ENCODE data around the gene TMOD1.

TMOD1 gene

GRCh38 chr9:97645720-97646119, 144.3 kb downstream of the TMOD1 start:
- ATAC-seq (ENCODE audit: insufficient read depth, low read depth) = no peak
- no peak overlapping the region for H3K9ac ChIP-seq (ENCODE audit: low read depth, low read length)
- peaks cover 32% of the 10 kb centered on the region for H3K79me2 ChIP-seq (ENCODE audit: insufficient read depth, low read length)
- TF ChIP-seq CTCF (IDR thresholded peaks at IDR 0.05; ENCODE audit: borderline replicate concordance, extremely low read depth, low read length, poor library complexity, severe bottlenecking) (no peak), EZH2 (IDR thresholded peaks at IDR 0.05; ENCODE audit: borderline replicate concordance, low read depth, low read length, severe bottlenecking) (no peak)
- DNase-seq = no peak
- H3K36me3 ChIP-seq (ENCODE audit: insufficient read depth, low read length) = peaks cover 87% of the 10 kb centered on the region
- no peak overlapping the region for H2AFZ ChIP-seq (ENCODE audit: low read depth, low read length)
- H3K4me1 ChIP-seq (ENCODE audit: insufficient read depth, low read length) = no peaks in the 10 kb centered on the region
- H4K20me1 ChIP-seq (ENCODE audit: insufficient read depth, low read length) = peaks cover 5% of the 10 kb centered on the region; the same call in 1 of the 2 replicates
- no peak overlapping the region for H3K4me2 ChIP-seq (ENCODE audit: insufficient read depth, low read length)
- H3K27me3 ChIP-seq (ENCODE audit: insufficient read depth, low read length, poor library complexity) = no peaks in the 10 kb centered on the region
- no peak overlapping the region for H3K27ac ChIP-seq (ENCODE audit: low read length)
- H3K4me3 ChIP-seq (ENCODE audit: low read depth in 1 of 2, low read length in 2 of 2) = no peak overlapping the region
- H3K9me3 ChIP-seq (ENCODE audit: insufficient read depth, low read length, severe bottlenecking) = no peaks in the 10 kb centered on the region

- Histone ChIP-seq H3K9ac (ENCODE audit: low read depth, low read length) (no peak overlapping the region), H3K27me3 (ENCODE audit: insufficient read depth, low read length, poor library complexity) (no peaks in the 10 kb centered on the region), H4K20me1 (ENCODE audit: insufficient read depth, low read length) (peaks cover 4% of the 10 kb centered on the region; the same call in 1 of the 2 replicates), H3K9me3 (ENCODE audit: insufficient read depth, low read length, severe bottlenecking) (no peaks in the 10 kb centered on the region), H3K36me3 (ENCODE audit: insufficient read depth, low read length) (peaks cover 89% of the 10 kb centered on the region), H3K4me3 (ENCODE audit: low read depth in 1 of 2, low read length in 2 of 2) (no peak overlapping the region), H3K79me2 (ENCODE audit: insufficient read depth, low read length) (peaks cover 15% of the 10 kb centered on the region), H3K4me2 (ENCODE audit: insufficient read depth, low read length) (no peak overlapping the region), H3K4me1 (ENCODE audit: insufficient read depth, low read length) (no peaks in the 10 kb centered on the region), H2AFZ (ENCODE audit: low read depth, low read length) (no peak overlapping the region), H3K27ac (ENCODE audit: low read length) (no peak overlapping the region)
- TF ChIP-seq EZH2 (IDR thresholded peaks at IDR 0.05; ENCODE audit: borderline replicate concordance, low read depth, low read length, severe bottlenecking) = no peak
- TF ChIP-seq CTCF (IDR thresholded peaks at IDR 0.05; ENCODE audit: borderline replicate concordance, extremely low read depth, low read length, poor library complexity, severe bottlenecking) = no peak
- no peak for ATAC-seq (ENCODE audit: insufficient read depth, low read depth)
- DNase-seq = no peak
Measured at GRCh38 chr9:97647996-97648395, 146.5 kb downstream of the TMOD1 start.
